ENCODE data around the gene STAM.

The STAM gene

DNA sequence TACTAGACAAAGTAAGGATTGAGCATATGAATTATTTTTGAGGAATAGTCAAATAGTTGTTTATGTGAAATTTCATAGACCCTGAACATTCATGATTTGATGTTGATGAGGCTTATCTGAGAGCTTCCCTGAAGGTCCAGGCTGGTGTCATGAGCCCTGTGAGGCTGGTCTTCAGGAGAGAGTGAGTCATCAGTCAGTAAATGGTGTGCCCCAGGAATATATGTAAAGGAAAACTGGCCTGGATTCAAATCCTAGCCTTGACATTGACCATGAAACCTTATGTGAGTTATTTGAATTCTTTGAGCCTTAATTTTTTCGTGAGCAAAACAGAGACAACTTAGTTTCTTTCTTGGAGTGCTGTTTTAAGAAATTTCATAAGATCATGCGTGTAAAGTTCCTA, 114.2 kb downstream of the STAM start:
- DNase-seq (ENCODE audit: extremely low spot score), result no peak
- CTCF ChIA-PET, result no interaction called here
- POLR2A ChIA-PET, result no interaction called here
- TF ChIP-seq ZNF384 (IDR thresholded peaks at IDR 0.05) (no peak), SUZ12 (IDR thresholded peaks at IDR 0.05) (no peak), NFRKB (IDR thresholded peaks at IDR 0.05) (no peak), ARNT (IDR thresholded peaks at IDR 0.05) (no peak), SP1 (IDR thresholded peaks at IDR 0.05) (no peak), FOXA1 (IDR thresholded peaks at IDR 0.05) (no peak), FOXM1 (IDR thresholded peaks at IDR 0.05; ENCODE audit: borderline replicate concordance) (no peak), CTBP1 (IDR thresholded peaks at IDR 0.05; ENCODE audit: borderline replicate concordance) (no peak), HDGF (IDR thresholded peaks at IDR 0.05; ENCODE audit: borderline replicate concordance) (no peak), TARDBP (IDR thresholded peaks at IDR 0.05) (no peak), ELF4 (IDR thresholded peaks at IDR 0.05) (no peak), BHLHE40 (IDR thresholded peaks at IDR 0.05; ENCODE audit: borderline replicate concordance) (no peak), LEF1 (IDR thresholded peaks at IDR 0.05; ENCODE audit: borderline replicate concordance) (no peak), L3MBTL2 (conservative IDR thresholded peaks at IDR 0.05) (no peak), FOXK2 (IDR thresholded peaks at IDR 0.05) (no peak)
- TF ChIP-seq, protein P1, sequence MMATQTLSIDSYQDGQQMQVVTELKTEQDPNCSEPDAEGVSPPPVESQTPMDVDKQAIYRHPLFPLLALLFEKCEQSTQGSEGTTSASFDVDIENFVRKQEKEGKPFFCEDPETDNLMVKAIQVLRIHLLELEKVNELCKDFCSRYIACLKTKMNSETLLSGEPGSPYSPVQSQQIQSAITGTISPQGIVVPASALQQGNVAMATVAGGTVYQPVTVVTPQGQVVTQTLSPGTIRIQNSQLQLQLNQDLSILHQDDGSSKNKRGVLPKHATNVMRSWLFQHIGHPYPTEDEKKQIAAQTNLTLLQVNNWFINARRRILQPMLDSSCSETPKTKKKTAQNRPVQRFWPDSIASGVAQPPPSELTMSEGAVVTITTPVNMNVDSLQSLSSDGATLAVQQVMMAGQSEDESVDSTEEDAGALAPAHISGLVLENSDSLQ (IDR thresholded peaks at IDR 0.05), result no peak

DNA sequence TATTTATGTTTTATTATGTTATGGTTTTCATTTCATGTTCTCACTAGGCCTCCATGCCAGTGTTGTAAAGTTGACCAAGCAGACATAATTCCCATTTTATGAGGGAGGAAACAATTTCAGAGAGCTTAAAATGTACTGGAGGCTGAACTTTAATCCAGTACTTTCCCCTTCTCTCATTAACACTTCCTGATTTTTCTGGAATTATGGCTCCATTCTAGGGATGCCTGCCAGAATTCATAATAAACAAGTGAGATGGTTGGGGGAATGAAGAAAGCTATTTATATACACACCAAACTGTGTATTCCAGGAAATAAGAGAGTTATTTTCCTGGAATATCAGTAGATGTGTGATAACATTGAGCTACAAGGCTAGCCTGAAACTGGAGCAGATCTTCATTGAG, 114.9 kb downstream of the STAM start:
- ChIA-PET CTCF (no interaction called here), POLR2A (no interaction called here)
- no peak for TF ChIP-seq ARNT (IDR thresholded peaks at IDR 0.05)
- TF ChIP-seq FOXA1 (IDR thresholded peaks at IDR 0.05), result no peak
- no peak for TF ChIP-seq ZNF384 (IDR thresholded peaks at IDR 0.05)
- no peak for TF ChIP-seq FOXK2 (IDR thresholded peaks at IDR 0.05)
- TF ChIP-seq SP1 (IDR thresholded peaks at IDR 0.05), result no peak
- TF ChIP-seq NFRKB (IDR thresholded peaks at IDR 0.05), result no peak
- no peak for TF ChIP-seq BHLHE40 (IDR thresholded peaks at IDR 0.05; ENCODE audit: borderline replicate concordance)
- TF ChIP-seq L3MBTL2 (conservative IDR thresholded peaks at IDR 0.05), result no peak
- TF ChIP-seq ELF4 (IDR thresholded peaks at IDR 0.05), result no peak
- no peak for TF ChIP-seq CTBP1 (IDR thresholded peaks at IDR 0.05; ENCODE audit: borderline replicate concordance)
- DNase-seq (ENCODE audit: extremely low spot score), result no peak

DNA sequence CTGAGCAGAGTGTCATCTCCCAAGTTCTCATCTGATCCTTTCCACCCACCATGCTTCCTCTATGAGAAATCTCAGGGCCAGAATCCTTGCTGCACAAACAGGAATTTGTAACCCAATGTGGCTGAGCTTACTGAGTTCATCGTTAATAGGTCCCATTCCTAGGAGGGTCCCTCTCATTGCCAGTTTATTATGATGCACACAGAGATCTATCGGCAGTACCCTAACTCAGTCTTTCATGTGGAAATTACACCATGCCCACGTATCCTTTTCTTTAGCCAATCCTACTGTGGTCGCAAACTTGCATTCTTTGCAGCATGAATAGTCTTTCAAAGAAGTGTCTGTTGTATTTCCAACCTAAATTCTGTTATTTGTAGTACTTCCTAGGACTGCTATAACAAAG, 120.2 kb downstream of the STAM start:
- ChIA-PET CTCF (no interaction called here), POLR2A (no interaction called here)
- no peak for DNase-seq (ENCODE audit: extremely low spot score)
- TF ChIP-seq FOXK2 (IDR thresholded peaks at IDR 0.05) (no peak), TARDBP (IDR thresholded peaks at IDR 0.05) (no peak), ZNF384 (IDR thresholded peaks at IDR 0.05) (no peak), HDGF (IDR thresholded peaks at IDR 0.05; ENCODE audit: borderline replicate concordance) (no peak), CTBP1 (IDR thresholded peaks at IDR 0.05; ENCODE audit: borderline replicate concordance) (no peak), FOXM1 (IDR thresholded peaks at IDR 0.05; ENCODE audit: borderline replicate concordance) (no peak), SP1 (IDR thresholded peaks at IDR 0.05) (no peak), BHLHE40 (IDR thresholded peaks at IDR 0.05; ENCODE audit: borderline replicate concordance) (no peak), LEF1 (IDR thresholded peaks at IDR 0.05; ENCODE audit: borderline replicate concordance) (no peak), ELF4 (IDR thresholded peaks at IDR 0.05) (no peak), SUZ12 (IDR thresholded peaks at IDR 0.05) (no peak)
- TF ChIP-seq, protein P1 (IDR thresholded peaks at IDR 0.05), result no peak

DNA sequence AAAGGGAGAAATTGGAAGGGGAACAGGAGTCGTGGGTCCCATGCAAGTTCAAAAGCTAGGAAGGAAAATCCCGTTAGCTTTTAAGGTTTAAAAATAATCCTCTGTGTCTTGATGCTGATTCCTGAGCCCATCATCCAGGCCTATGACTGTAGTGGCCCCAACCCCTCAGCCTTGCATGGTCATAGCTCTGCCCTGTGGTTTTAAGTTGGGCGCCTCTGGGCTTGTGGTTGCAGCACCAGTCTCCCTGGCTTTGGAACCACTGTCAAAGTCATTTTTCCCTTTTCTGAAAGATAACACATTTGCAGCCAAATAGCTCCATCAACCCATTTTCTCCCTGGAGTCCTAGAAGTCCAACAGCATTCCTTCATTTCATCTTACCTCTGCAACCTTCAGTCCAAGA, 121.7 kb downstream of the STAM start:
- TF ChIP-seq FOXM1 (IDR thresholded peaks at IDR 0.05; ENCODE audit: borderline replicate concordance) (no peak), SUZ12 (IDR thresholded peaks at IDR 0.05) (no peak), ELF4 (IDR thresholded peaks at IDR 0.05) (no peak), TARDBP (IDR thresholded peaks at IDR 0.05) (no peak), LEF1 (IDR thresholded peaks at IDR 0.05; ENCODE audit: borderline replicate concordance) (no peak), FOXK2 (IDR thresholded peaks at IDR 0.05) (no peak)
- TF ChIP-seq, protein P1 (IDR thresholded peaks at IDR 0.05), result no peak
- POLR2A ChIA-PET, result no interaction called here
- DNase-seq (ENCODE audit: extremely low spot score), result no peak
- CTCF ChIA-PET, result no interaction called here

All from HEK293T (cell line).